Measurements from ENCODE around the gene PEMT. TPM values are rescaled to one million over a fixed set of nuclear protein-coding genes. Genes with fewer than 3 reads are reported as not detected.

Gene PEMT
- total RNA-seq, 4 donors from 2014 or later, result 54.6 to 76.9 (median 63.0) TPM

GRCh38 chr17:17494870-17495535 lies 96.5 kb downstream of the PEMT start:
- TF ChIP-seq CTCF (IDR thresholded peaks at IDR 0.05; ENCODE audit: low read depth), result no peak

GRCh38 chr17:17494499-17494869 lies 97.0 kb downstream of the PEMT start:
- TF ChIP-seq CTCF (IDR thresholded peaks at IDR 0.05; ENCODE audit: low read depth), result no peak

- TF ChIP-seq CTCF (IDR thresholded peaks at IDR 0.05; ENCODE audit: low read depth), result no peak
Measured at GRCh38 chr17:17493986-17494466, 97.5 kb downstream of the PEMT start.

- no peak for TF ChIP-seq CTCF (IDR thresholded peaks at IDR 0.05; ENCODE audit: low read depth)
Measured at GRCh38 chr17:17493249-17493985, 98.1 kb downstream of the PEMT start.

GRCh38 chr17:17492571-17492970 lies 98.9 kb downstream of the PEMT start:
- no peak for TF ChIP-seq CTCF (IDR thresholded peaks at IDR 0.05; ENCODE audit: low read depth)

- TF ChIP-seq CTCF (IDR thresholded peaks at IDR 0.05; ENCODE audit: low read depth), result no peak
Measured at GRCh38 chr17:17492085-17492484, 99.4 kb downstream of the PEMT start.

GRCh38 chr17:17491546-17491988 lies 99.9 kb downstream of the PEMT start:
- no peak for TF ChIP-seq CTCF (IDR thresholded peaks at IDR 0.05; ENCODE audit: low read depth)
